Peyer's patch (tissue), 4 donors: ENCODE data around the gene RILPL1. TPM values are rescaled to one million over a fixed set of nuclear protein-coding genes. Genes with fewer than 3 reads are reported as not detected.
A peak's percentile ranks its signal among the peaks of the same experiment; 100 is the strongest.
"Not testable (repeated sequence)": the region's sequence is repeated elsewhere in the genome, so short reads cannot be mapped to it uniquely, and the experiment has no call there.

ENCODE experiments used
- DNase-seq, 3 donors: peaks; one replicate each; pipeline ENCODE4 v3.0.0-alpha.2; 2017 to 2019
- H3K27ac ChIP-seq, 4 donors: fragments of 200-600 bp; sonication (generic); one replicate each; pipeline ENCODE4 v1.5.1; 2016 to 2019
- H3K27me3 ChIP-seq, 2 donors: fragments of 200-600 bp; sonication (generic); one replicate each; pipeline ENCODE4 v1.5.1; 2019
- H3K36me3 ChIP-seq, 3 donors: fragments of 200-600 bp; sonication (generic); one replicate each; pipeline ENCODE4 v1.5.1; 2016 to 2019
- H3K4me1 ChIP-seq, 4 donors: fragments of 200-600 bp; sonication (generic); one replicate each; pipeline ENCODE4 v1.5.1; 2016 to 2019
- H3K4me3 ChIP-seq, 4 donors: fragments of 200-600 bp; sonication (generic); 1 replicate in 3 of 4; 2 replicates in 1 of 4; pipeline ENCODE4 v1.5.1; 2016 to 2019; ENCODE audit warnings: mild to moderate bottlenecking in 1 of 4
- H3K9me3 ChIP-seq, 4 donors: fragments of 200-600 bp; sonication (generic); one replicate each; pipeline ENCODE4 v1.5.1; 2016 to 2019; ENCODE audit warnings: mild to moderate bottlenecking in 1 of 4
- POLR2A ChIP-seq, 2 donors: fragments of 450-650 bp; IDR thresholded peaks; one replicate each; pipeline ENCODE4 v1.5.1; 2017; ENCODE audit warnings: antibody characterized with exemption in 2 of 2, mild to moderate bottlenecking in 2 of 2, moderate library complexity in 2 of 2
- total RNA-seq, 4 donors: library from RNA; depleted of rRNA; stranded (reverse); fragments of >200 nt; gene quantifications; one replicate each; pipeline ENCODE4 v1.1.0, GENCODE V29; 2016
- TF ChIP-seq, protein P1 (sequence below), 6 experiments: fragments of 450-650 bp in 4 of 6; fragments of 200-600 bp in 2 of 6; sonication (generic) in 1 of 6; IDR thresholded peaks; one replicate each; pipeline ENCODE4 v1.5.1; 2017 to 2019; ENCODE audit warnings: antibody characterized with exemption in 6 of 6, mild to moderate bottlenecking in 3 of 6, moderate library complexity in 1 of 6

RILPL1 gene
- total RNA-seq, 4 donors from 2014 or later: 1.4 to 29.7 (median 4.6) TPM

DNA sequence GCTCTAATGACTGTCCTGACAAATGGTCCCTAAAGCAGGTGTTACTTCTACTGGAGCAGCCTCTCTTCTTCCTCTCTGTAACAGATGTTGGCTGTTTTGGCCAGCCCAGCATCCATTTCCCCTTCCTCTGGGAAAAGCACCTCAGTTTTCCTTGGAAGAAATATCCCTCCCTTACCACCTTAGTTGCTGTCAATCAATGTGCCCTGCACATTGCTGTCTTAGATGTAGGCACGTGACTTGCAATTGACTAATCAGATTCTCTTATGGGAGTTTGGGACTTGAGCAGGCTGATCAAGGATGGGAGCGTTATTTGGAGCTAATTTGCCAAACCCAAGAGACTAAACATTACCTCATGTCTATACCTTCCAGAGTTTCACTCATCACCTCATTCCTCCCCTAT is 38.9 kb upstream of the RILPL1 start:
- Histone ChIP-seq H3K27me3 (no peaks in the 10 kb centered on the region), H3K27ac (no peak overlapping the region), H3K9me3 (no peaks in the 10 kb centered on the region), H3K36me3 (no peaks in the 10 kb centered on the region), H3K4me3 (no peak overlapping the region), H3K4me1 (no peaks in the 10 kb centered on the region)
- TF ChIP-seq POLR2A (IDR thresholded peaks at IDR 0.05): no peak
- TF ChIP-seq, protein P1, sequence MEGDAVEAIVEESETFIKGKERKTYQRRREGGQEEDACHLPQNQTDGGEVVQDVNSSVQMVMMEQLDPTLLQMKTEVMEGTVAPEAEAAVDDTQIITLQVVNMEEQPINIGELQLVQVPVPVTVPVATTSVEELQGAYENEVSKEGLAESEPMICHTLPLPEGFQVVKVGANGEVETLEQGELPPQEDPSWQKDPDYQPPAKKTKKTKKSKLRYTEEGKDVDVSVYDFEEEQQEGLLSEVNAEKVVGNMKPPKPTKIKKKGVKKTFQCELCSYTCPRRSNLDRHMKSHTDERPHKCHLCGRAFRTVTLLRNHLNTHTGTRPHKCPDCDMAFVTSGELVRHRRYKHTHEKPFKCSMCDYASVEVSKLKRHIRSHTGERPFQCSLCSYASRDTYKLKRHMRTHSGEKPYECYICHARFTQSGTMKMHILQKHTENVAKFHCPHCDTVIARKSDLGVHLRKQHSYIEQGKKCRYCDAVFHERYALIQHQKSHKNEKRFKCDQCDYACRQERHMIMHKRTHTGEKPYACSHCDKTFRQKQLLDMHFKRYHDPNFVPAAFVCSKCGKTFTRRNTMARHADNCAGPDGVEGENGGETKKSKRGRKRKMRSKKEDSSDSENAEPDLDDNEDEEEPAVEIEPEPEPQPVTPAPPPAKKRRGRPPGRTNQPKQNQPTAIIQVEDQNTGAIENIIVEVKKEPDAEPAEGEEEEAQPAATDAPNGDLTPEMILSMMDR (IDR thresholded peaks at IDR 0.05): no peak
- DNase-seq: no peak

DNA sequence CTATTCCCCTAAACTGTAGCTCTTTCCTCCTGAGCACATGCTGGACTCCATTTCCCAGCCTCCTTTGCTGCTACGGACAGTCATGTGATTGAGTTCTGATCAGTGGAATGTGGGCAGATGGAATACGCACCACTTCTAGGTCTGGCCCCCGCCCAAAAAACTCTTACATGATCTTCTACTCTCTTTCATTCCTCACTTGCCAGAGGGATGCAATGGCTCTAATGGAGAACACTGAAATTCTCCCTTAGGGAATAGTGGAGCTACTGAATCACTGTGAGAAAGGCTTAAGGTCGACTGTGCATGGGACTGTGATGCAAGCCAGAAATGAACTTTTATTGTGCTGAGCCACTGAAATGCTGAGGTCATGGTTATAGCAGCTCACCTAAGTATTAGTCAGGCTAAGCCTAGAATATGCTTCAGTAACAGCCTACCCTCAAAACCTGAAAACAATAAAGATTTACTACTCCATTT is 37.9 kb upstream of the RILPL1 start:
- Histone ChIP-seq H3K4me1 (no peaks in the 10 kb centered on the region), H3K27me3 (no peaks in the 10 kb centered on the region), H3K4me3 (no peak overlapping the region), H3K9me3 (no peaks in the 10 kb centered on the region), H3K36me3 (no peaks in the 10 kb centered on the region), H3K27ac (no peak overlapping the region)
- TF ChIP-seq, protein P1 (IDR thresholded peaks at IDR 0.05): no peak
- TF ChIP-seq POLR2A (IDR thresholded peaks at IDR 0.05): no peak
- peak in 1 of 3 donors; percentile 58 for DNase-seq

DNA sequence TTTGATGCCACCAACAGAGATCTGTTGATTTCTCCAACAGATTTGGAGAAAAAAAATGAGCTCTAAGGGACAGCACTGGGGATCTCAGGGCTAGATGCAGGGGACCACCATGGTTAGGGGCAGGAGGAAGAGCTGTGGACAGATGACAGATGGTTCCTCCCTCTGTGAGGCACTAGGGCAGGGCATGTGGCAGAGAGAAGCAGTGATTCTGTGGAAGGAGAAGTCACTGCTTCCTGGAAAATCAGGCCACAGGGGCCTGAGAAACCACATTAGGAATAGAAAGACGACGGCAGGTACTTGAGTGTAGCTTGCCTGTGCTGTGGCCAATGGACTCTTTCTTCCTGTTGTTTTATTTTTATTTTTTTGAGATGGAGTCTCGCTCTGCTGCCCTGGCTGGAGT is 25.9 kb upstream of the RILPL1 start:
- Histone ChIP-seq H3K36me3 (no peaks in the 10 kb centered on the region), H3K9me3 (no peaks in the 10 kb centered on the region), H3K27me3 (no peaks in the 10 kb centered on the region), H3K4me3 (no peak overlapping the region), H3K4me1 (no peaks in the 10 kb centered on the region), H3K27ac (no peak overlapping the region)
- DNase-seq: no peak
- TF ChIP-seq, protein P1 (IDR thresholded peaks at IDR 0.05): no peak
- TF ChIP-seq POLR2A (IDR thresholded peaks at IDR 0.05): no peak

DNA sequence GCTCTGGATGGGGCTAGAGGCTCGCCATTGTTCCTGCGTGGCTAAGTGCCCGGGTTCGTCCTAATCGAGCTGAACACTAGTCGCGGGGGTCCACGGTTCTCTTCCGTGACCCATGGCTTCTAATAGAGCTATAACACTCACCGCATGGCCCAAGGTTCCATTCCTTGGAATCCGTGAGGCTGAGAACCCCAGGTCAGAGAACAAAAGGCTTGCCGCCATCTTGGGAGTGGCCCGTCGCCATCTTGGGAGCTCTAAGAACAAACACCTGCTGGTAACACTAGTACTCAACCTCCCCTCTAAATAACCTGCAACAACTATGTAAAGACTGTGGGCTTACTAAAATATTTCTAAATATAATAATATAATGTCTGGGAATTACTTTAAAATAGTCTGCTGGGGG is 25.0 kb upstream of the RILPL1 start:
- H3K4me3 ChIP-seq, H3K27me3 ChIP-seq, H3K4me1 ChIP-seq, H3K27ac ChIP-seq, H3K9me3 ChIP-seq, H3K36me3 ChIP-seq, DNase-seq: not testable (repeated sequence)

DNA sequence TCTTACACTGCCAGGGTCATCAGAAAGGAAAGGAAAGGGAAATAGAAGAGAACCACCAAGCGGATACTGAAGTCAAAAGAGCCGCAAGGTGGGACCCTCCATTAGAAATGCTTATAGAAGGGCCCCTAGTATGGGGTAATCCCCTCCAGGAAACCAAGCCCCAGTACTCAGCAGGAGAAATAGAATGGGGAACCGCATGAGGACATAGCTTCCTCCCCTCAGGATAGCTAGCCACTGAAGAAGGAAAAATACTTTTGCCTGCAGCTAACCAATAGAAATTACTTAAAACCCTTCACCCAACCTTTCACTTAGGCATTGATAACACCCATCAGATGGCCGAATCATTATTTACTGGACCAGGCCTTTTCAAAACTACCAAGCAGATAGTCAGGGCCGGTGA is 21.3 kb upstream of the RILPL1 start:
- H3K36me3 ChIP-seq, H3K27ac ChIP-seq, H3K4me1 ChIP-seq, H3K4me3 ChIP-seq, H3K9me3 ChIP-seq, DNase-seq, H3K27me3 ChIP-seq: not testable (repeated sequence)

DNA sequence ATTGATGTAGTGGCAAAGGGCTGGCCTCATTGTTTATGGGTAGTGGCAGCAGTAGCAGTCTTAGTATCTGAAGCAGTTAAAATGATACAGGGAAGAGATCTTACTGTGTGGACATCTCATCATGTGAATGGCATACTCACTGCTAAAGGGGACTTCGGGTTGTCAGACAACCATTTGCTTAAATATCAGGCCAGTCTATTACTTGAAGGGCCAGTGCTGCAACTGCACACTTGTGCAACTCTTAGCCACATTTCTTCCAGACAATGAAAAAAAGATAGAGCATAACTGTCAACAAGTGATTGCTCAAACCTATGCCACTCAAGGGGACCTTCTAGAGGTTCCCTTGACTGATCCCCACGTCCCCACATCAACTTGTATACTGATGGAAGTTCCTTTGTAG is 20.6 kb upstream of the RILPL1 start:
- H3K4me1 ChIP-seq, H3K27ac ChIP-seq, H3K36me3 ChIP-seq, H3K27me3 ChIP-seq, H3K4me3 ChIP-seq, DNase-seq, H3K9me3 ChIP-seq: not testable (repeated sequence)

DNA sequence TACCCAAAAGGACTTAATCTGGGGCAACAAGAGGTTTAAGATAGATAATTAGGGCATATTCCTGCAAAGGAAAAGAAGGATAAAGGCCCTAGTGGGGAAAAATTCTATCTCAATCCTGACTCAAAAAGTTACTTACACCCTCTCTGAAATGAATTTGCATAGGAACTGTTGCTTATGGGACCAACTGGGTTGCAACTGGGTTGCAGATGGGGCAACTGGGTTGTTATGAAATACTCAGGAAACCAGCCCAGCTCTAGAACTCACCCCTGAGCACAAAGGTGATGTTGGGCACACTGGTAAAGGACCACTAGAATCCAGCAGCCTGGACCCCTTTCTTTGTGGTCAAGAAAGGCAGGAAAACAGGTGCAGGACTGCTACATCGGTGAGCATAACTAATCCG is 17.2 kb upstream of the RILPL1 start:
- TF ChIP-seq, protein P1 (IDR thresholded peaks at IDR 0.05): no peak
- no peak for TF ChIP-seq POLR2A (IDR thresholded peaks at IDR 0.05)
- Histone ChIP-seq H3K27me3 (no peaks in the 10 kb centered on the region), H3K4me1 (no peaks in the 10 kb centered on the region), H3K27ac (no peak overlapping the region), H3K4me3 (no peak overlapping the region), H3K36me3 (no peaks in the 10 kb centered on the region), H3K9me3 (no peaks in the 10 kb centered on the region)
- DNase-seq: no peak
